ENCODE results near the gene ATF2.

The ATF2 gene

GRCh38 chr2:175076272-175076671 is 91.7 kb downstream of the ATF2 start:
- no peak for DNase-seq

- no peak for DNase-seq
Measured at GRCh38 chr2:175074478-175074877, 93.5 kb downstream of the ATF2 start.

GRCh38 chr2:175068534-175068933 is 99.5 kb downstream of the ATF2 start:
- no peak for DNase-seq

GRCh38 chr2:175066411-175066810 is 101.6 kb downstream of the ATF2 start:
- DNase-seq = no peak

- no peak for DNase-seq
Measured at GRCh38 chr2:175064797-175065196, 103.2 kb downstream of the ATF2 start.

- DNase-seq = no peak
Measured at GRCh38 chr2:175063741-175064140, 104.3 kb downstream of the ATF2 start.

GRCh38 chr2:175062787-175063585 is 105.0 kb downstream of the ATF2 start:
- DNase-seq = no peak

GRCh38 chr2:175057078-175057685 is 110.8 kb downstream of the ATF2 start:
- DNase-seq = no peak

- no peak for DNase-seq
Measured at GRCh38 chr2:175055993-175056392, 112.0 kb downstream of the ATF2 start.

- no peak for DNase-seq
Measured at GRCh38 chr2:175054340-175054739, 113.7 kb downstream of the ATF2 start.

- no peak for DNase-seq
Measured at GRCh38 chr2:175049661-175050060, 118.3 kb downstream of the ATF2 start.

GRCh38 chr2:175048275-175048674 is 119.7 kb downstream of the ATF2 start:
- no peak for DNase-seq

GRCh38 chr2:175039490-175039889 is 128.5 kb downstream of the ATF2 start:
- no peak for DNase-seq

GRCh38 chr2:175039031-175039430 is 129.0 kb downstream of the ATF2 start:
- DNase-seq = no peak

- DNase-seq = no peak
Measured at GRCh38 chr2:175037941-175038340, 130.1 kb downstream of the ATF2 start.

GRCh38 chr2:175036582-175037018 is 131.4 kb downstream of the ATF2 start:
- peak; percentile 20 for DNase-seq

- DNase-seq = no peak
Measured at GRCh38 chr2:175035806-175036205, 132.2 kb downstream of the ATF2 start.

GRCh38 chr2:175034716-175035115 is 133.3 kb downstream of the ATF2 start:
- DNase-seq = no peak

GRCh38 chr2:175030380-175031271 is 137.4 kb downstream of the ATF2 start:
- peak; percentile 59 for DNase-seq

GRCh38 chr2:175027755-175028154 is 140.2 kb downstream of the ATF2 start:
- no peak for DNase-seq

- no peak for DNase-seq
Measured at GRCh38 chr2:175026385-175026784, 141.6 kb downstream of the ATF2 start.

- no peak for DNase-seq
Measured at GRCh38 chr2:175025946-175026345, 142.1 kb downstream of the ATF2 start.

- DNase-seq = no peak
Measured at GRCh38 chr2:175025233-175025632, 142.8 kb downstream of the ATF2 start.

Measured in eye (tissue), 1 donor.